Ovary (tissue), 3 donors: ENCODE measurements around the gene IBA57.

Experiments used
- POLR2A ChIP-seq: fragments of 450-650 bp; IDR thresholded peaks from one replicate; pipeline ENCODE4 v1.6.1; 2017; ENCODE audit warnings: antibody characterized with exemption, mild to moderate bottlenecking, moderate library complexity
- TF ChIP-seq, protein P1 (sequence below), 3 donors: fragments of 450-650 bp in 2 of 3; fragments of 200-600 bp in 1 of 3; IDR thresholded peaks; one replicate each; pipeline versions ENCODE4 v1.5.1 to v1.8.0; 2016 to 2022; ENCODE audit warnings: antibody characterized with exemption in 3 of 3, mild to moderate bottlenecking in 1 of 3
- donor health status: DM: no; HTN: no; CAD: no.

GRCh38 chr1:228125185-228125584 lies 40.4 kb upstream of the IBA57 start:
- TF ChIP-seq, protein P1, sequence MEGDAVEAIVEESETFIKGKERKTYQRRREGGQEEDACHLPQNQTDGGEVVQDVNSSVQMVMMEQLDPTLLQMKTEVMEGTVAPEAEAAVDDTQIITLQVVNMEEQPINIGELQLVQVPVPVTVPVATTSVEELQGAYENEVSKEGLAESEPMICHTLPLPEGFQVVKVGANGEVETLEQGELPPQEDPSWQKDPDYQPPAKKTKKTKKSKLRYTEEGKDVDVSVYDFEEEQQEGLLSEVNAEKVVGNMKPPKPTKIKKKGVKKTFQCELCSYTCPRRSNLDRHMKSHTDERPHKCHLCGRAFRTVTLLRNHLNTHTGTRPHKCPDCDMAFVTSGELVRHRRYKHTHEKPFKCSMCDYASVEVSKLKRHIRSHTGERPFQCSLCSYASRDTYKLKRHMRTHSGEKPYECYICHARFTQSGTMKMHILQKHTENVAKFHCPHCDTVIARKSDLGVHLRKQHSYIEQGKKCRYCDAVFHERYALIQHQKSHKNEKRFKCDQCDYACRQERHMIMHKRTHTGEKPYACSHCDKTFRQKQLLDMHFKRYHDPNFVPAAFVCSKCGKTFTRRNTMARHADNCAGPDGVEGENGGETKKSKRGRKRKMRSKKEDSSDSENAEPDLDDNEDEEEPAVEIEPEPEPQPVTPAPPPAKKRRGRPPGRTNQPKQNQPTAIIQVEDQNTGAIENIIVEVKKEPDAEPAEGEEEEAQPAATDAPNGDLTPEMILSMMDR (IDR thresholded peaks at IDR 0.05): no peak
- no peak for TF ChIP-seq POLR2A
